Effector CD8-positive, alpha-beta T cell (primary cell): ENCODE measurements around the gene AXL.

Source experiments
- DNase-seq: peaks from one replicate; lab custom pipeline; 2025; lab: John Stamatoyannopoulos, UW

The AXL gene

DNA sequence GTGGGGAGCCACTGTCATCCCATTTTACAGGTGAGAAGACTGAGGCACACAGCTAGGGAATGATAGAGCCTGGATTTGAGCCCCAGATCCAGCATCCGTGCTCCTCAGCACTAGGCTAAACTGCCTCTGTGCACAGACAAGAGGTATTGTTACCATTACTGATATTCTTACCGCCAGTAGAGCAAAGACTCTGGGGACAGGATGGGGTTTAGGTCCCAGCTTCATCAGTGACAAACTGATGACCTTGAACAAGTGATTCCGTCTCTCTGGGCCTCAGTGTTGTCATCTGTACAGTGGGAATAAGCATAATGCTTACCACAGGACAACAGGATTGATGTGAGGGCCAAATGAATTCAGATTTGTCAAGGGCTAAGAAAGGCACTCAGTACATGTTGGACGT is 16.5 kb downstream of the AXL start:
- DNase-seq = no peak

DNA sequence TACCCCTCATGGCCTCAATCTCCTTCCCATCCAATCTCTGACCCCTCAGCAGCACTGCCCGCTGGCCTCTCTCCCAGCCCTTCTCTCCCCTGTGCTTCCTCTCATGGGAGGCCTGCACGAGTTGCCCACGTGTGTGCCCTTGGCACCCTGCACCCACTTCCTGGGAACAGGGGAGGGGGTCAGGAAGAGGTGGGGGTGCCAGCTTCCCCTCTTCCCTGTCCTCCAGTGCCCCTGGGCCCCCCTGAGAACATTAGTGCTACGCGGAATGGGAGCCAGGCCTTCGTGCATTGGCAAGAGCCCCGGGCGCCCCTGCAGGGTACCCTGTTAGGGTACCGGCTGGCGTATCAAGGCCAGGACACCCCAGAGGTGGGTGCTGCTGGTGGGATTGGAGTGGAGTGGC is 19.2 kb downstream of the AXL start:
- no peak for DNase-seq

DNA sequence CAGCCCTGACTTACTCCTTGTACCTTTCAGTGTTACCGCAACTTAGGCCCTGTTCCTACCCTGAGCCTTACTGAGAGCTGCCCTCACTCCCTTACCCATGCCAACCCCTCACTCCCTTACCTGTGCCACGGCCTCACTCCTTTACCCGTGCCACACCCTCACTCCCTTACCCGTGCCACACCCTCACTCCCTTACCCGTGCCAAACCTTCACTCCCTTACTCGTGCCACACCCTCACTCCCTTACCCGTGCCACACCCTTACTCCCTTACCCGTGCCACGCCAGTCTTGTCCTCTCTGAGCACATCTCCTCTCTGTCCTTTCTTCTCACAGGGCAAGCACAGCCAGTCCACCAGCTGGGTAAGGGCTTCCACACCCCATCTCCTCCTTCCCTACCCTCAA is 20.3 kb downstream of the AXL start:
- no peak for DNase-seq

DNA sequence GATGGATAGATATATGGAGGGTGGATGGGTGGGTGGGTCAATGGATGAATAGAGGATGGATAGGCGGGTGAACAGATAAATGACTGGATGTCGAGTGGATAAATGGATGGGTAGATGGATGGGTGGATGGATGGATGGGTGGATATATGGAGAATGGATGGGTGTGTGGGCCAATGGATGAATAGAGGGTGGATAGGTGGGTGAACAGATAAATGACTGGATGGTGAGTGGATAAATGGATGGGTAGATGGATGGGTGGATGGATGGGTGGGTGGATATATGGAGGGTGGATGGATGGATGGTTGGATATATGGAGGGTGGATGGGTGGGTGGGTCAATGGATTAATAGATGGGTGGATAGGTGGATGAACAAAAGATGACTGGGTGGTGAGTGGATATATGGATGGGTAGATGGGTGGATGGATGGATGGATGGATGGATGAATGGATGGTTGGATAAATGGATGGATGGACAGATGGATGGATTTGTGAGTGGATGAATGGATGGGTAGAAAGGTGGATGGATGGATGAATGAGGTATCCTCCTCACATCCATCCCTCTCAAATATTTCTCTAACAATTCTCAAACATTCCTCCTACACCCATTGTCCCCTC is 21.0 kb downstream of the AXL start:
- DNase-seq = no peak

DNA sequence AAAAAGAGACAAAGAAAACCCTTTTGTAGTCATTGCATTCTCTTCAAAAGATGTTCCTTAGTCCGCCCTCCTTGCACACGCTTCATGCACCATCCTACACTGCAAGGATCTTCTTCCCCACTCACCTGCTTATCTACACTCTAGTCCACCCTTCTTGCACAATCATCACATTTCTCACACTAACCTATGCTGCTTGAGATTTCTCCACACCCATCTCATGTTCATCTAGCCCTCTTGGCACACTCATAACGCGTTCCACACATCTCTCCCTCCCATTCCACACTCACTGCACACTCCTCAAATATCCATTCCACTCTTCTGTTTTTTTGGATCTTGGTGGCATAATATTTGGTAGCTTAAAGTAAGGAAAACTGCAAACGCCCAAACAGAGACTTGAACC is 22.8 kb downstream of the AXL start:
- DNase-seq = no peak

DNA sequence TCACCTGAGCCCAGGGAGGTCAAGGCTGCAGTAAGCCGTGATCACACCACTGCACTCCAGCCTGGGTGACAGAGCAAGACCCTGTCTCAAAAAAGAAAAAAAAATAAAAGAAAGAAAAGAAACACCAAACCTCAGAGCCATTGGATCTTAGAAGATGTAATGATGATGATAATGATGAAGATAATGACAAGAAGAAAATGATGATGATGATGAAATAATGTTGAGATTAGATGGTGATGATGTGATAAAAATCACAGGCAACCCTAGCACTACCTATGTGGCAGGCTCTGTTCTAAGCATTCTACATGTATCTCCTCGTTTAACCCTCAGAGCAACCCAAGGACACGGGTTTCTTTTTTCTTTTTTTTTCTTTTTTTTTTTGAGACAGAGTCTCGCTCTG is 25.1 kb downstream of the AXL start:
- no peak for DNase-seq

DNA sequence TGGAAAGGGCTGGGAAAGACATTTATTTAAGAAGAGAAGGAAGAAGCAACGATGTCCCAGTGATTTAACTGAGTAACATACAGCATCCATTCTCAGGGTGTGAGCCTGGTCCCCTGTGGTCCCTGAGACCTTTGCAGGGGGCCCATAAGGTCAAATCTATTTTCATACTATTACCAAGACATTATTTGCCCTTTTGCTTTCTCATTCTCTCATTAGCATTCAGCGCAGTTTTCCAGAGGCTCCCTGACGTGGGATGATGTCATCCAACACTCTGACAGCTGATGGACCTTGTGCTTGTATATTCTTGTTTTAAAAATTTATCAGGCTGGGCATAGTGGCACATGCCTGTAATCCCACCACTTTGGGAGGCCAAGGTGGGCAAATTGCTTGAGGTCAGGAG is 26.8 kb downstream of the AXL start:
- no peak for DNase-seq

DNA sequence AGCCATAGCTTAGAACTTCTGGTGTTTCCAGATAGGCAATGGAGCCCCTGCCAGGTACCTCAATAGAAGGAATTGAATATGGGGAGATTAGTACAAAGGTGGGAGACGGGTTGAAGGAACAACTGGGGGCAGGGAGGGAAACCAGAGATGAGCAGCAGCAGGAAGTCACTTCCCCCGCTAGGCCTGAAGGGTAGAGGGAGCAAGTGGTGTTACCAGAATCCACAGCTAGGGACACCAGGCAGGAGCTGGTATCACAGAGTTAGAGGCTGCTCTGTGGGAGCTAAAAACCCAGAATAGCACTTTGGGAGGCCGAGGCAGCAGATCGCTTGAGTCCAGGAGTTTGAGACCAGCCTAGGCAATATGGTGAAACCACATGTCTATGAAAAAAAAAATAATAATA is 29.9 kb downstream of the AXL start:
- DNase-seq = no peak

DNA sequence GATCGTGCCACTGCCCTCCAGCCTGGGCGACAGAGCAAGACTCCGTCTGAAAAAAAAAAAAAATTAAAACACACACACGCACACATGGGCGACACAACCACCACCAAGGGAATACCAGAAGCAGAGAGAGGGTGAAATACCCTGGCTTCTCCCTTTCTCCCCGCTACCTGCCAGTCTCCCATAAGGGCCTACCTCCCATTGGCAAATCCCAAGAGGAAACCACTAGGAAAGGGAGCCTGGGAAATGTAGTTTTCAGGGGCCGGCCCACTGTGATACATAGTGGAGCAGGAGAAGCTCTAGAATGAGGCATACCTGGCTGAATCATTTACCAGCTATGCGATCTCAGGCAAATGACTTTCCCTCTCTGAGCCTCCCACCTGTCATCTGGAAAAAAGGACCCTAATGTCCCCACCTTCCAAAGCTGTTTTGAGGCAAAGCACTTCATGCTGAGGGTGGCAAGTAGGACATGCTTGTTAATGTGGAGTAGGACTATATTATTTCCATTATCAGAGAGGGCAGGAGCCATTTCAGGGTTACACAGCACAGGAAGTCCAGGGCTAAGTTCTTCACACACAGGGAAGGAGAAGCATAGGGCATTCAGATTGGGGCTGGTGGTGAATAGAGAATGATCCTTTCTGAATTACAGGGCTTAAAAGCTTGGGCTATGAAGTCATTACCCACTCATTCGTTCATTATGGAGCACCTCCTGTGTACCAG is 30.8 kb downstream of the AXL start:
- no peak for DNase-seq

DNA sequence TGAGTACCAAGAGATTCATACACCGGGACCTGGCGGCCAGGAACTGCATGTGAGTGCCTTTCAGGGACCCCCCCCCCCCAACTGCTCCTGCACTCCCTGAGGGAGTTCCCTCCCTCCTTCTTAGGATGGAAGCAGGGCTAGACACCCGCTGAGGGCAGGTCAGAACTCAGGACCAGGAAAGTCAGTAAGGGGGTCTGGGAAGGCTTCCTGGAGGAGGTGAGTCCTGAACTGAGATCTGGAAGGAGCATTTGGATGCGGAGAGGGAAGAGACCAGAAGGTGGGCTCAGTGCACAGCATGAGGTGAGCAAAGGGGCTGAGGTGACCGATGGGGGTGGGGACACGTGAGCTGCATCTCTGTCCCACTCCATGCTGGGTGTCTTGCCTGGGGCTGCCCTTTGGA is 34.6 kb downstream of the AXL start:
- DNase-seq = no peak

DNA sequence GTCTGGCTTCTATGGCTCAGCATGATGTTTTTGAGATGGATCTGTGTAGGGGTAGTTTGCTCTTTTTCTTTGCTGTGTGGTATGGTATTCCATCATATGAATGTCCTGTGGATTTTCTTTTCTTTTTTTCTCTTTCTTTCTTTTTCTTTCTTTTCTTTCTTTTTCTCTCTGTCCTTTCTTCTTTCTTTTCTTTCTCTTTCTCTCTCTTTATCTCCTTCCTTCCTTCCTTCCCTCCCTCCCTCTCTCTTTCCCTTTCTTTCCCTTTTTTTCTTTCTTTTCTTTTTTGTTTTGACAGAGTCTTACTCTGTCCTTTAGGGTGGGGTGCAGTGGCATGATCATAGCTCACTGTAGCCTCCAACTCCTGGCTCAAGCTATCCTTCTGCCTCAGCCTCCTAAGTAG is 36.1 kb downstream of the AXL start:
- DNase-seq = no peak

DNA sequence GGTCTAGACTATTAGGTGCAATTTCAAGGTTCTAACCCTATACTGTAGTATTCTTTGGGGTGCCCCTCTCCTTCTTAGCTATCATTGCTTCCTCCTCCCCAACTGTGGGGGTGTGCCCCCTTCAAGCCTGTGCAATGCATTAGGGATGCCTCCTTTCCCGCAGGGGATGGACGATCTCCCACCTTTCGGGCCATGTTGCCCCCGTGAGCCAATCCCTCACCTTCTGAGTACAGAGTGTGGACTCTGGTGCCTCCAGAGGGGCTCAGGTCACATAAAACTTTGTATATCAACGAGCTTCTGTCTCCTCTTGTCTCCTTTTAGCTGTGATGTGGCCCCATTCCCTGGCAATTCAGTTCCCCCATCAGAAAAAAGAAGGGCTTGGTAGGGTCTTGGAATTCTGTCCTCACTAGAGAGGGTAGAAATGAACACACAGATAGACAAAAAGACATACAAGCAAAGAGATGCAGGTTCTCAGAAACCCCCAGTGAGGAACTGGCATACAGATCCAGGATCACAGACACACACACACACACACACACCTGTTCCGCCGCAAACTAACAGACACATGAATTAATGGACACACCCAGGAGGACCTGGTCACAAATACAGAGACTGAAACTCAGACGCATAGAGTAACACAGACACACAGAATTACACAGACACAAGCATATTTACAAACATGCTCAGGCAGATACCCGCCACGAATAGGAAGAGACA is 42.6 kb downstream of the AXL start:
- no peak for DNase-seq

DNA sequence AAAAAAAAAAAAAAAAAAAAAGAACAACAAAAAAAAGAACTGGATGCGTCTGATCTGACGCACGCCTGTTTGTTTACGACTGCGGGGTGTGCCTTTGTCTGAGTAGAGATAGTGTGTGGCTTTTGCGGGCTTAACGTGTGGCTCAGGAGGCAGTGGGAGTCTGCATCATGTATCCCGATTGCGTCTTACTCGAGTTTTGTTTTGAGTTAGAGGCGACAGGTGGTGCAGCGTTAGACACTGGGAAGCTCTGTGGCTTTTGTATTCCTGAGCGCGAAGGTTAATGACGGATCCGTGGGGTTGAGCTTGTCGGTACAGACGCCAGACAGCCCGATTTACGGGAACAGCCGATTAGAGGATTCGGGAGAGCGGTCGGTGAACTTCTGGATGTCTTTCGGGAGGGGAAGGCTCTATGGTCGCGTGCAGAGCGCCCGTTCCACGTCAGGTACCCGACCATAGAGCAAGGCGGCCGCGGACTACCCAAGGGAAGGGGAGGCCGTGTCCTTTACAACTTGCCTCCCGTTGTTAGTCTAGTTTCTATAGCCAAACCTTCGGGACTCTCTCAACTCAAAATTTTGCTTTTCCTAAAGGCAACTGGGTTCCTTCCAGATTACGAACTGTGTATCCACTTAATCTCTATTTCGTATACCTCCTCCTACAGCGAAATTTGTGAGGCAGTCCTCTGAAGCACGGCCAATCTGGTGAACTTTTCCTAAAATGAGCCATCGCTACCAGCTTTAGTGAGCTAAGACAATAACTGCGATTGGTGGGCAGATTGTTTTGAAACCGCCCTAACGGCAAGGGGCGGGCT is 44.2 kb downstream of the AXL start:
- peak; percentile 83 for DNase-seq

DNA sequence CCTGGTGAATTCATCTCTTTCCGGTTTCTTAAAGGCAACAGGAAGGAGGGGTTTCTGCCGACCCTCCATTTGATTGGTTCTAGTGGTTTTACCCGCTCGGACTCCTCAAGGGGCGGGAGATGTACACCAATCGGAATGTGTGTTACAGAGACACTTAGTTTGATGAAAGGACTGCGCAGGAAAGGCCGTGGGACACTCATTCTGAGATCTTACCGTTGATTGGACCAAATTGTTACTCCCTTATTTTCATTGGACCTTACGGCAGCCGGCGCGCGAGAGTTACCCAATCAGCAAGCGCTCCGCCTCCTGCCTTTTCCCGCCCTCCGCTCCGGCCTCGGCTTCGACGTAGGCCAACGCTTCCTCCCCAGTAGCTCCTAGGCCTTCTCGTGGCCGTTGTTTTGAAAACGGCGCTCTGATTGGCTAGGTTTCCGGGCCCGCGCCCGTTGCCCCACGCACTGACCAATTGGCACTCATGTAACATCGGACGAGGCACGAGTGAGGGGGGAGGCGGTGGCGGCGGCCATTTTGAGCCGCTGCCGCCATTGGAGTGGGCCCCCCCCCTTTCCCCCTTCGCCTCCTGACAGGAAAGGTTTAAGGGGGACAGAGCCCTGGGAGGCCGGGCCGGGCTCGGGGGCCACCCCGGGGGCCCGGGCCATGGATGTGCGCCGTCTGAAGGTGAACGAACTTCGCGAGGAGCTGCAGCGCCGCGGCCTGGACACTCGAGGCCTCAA is 45.0 kb downstream of the AXL start, which contains the start of gene HNRNPUL1:
Gene HNRNPUL1, plus strand, starts transcription at position 523 of the 731 bp plus-strand sequence. Its CDS starts 132 bp downstream, at position 655.
- peak; percentile 98 for DNase-seq

DNA sequence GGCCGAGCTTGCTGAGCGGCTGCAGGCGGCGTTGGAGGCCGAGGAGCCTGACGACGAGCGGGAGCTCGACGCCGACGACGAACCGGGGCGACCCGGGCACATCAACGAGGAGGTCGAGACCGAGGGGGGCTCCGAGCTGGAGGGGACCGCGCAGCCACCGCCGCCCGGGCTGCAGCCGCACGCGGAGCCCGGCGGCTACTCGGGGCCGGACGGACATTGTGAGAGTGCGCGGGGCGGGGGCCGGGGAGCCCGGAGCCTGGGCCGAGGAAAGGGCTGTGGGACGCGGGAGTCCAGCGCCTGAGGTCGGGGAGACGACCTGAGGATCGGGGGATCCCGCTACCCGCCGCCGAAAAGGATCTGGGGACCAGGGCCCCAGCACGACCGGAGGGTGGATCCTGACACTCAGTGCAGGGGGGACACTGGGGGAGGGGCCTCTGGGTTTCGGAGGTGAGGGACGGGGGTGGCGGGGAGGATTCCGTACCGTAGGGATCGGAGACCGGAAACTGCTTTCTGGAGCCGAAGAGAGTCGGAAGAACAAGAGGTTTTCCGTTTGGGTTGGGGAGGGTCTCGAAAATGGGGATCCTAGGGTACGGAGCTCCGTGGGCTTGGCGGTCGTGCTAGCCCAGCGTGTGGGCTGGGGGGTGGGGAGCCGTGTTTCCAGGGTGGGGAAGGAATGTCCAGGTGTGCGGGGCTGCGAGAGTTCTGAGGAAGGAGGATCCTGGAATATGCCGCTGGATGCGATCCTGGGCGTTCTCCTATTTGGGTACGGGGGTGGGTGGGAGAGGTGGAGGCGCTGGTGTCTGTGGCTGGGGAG is 45.8 kb downstream of the AXL start:
- peak; percentile 26 for DNase-seq

DNA sequence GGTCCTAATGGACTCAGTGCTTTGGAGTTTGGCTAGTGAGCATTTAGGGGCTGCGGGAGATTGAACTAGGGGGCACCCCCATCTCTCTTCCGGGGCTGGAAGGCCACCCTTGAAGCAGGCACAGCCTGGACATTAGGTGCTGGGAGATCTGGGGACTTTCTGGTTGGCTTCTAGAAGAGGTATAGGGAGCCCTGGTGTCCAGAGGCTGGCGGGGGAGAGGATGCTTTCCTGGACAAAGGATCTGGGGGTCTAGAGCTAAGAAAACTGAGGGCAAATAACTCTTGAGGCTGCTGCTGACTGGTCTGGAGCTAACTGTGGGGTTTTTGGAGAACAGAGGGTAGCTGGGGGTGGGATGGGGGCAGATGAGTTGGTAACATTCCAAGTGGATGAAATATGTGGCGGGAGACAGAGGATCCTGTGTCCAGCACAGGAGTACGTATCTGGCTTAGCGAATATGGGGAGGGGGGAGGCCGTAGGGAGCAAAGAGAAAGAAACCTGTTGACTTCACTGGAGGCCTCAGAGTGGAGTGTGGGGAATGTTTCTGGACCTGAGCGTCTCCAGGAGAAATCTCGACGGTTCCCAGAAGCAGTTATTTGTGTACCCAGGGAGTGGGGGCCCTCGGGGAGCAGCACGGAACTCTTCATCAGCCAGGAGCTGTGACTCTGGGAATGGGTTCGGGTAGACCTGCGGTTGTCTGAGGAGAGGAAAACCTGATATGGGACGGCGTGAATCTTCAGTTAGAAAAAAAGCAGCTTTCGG is 46.6 kb downstream of the AXL start:
- DNase-seq = no peak

DNA sequence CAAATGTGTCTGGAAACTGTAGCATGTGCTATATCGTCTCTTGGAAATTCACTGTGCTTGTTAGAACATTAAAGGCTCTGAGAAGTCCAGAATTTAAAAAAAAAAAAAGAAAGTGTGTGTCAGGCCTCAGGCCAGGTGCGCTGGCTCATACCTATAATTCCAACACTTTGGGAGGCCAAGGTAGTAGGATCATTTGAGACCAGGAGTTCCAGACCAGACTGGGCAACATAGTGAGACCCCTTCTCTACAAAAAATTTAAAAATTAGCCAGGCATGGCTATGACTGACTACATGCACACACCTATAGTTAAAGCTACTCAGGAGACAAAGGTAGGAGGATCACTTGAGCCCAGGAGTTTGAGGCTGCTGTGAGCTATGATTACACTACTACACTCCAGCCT is 50.0 kb downstream of the AXL start:
- DNase-seq = no peak

DNA sequence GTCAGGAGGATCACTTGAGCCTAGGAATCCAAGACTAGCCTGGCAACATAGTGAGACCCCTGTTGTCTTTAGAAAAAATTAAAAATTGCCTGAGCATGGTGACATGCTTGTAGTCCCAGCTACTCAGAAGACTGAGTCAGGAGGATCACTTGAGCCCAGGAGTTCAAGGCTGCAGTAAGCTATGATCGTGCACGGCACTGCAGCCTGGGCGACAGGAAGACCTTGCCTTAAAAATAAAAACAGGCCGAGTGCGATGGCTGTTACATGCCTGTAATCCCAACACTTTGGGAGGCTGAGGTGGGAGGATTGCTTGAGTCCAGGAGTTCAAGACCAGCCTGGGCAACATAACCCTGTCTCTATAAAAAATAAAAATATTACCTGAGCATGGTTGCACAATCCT is 50.5 kb downstream of the AXL start:
- DNase-seq = no peak

DNA sequence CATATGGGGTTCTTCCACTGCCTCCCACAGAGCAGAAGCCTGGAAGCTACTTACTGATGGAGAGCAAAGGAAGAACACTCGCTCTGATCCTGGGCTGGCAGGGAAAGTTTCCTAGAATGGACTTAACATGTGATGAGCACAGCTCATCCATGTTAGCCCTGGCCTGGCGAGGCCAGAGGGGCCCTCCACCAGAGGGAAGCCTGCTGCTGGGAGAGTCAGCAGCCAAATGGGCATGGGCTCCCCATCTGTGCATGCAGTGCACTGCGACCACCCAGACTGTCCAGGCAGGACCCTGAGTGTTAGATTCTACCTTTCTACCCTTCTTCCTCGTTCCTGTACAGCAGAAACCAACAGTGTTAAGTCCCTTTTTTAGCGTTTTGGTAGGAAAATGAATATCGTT is 54.1 kb downstream of the AXL start:
- DNase-seq = no peak

DNA sequence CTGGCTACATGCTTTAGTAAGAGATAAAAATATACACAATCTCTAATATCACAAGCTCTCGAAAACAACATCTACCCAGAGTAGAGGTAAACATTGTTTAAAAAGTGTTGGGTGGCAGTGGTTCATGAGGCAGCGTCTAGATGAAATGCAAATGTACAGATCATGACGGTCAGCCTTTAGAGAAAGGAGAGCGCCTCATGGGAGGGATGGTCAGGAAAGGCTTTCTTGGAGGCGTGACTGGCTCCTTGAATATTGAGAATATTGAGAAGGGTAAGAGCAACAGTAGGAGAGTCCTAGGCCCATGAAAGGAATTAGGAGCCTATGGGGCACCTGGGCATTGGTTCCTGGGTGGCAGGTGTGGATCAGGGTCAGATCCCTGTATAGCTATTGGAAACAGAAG is 55.8 kb downstream of the AXL start:
- no peak for DNase-seq
